Astrocyte (in vitro differentiated cells and primary cell): ENCODE data around the gene NFKBIL1. TPM values are rescaled to one million over a fixed set of nuclear protein-coding genes. Genes with fewer than 3 reads are reported as not detected.

ENCODE experiments used
- DNase-seq: peaks from one replicate; pipeline ENCODE4 v3.0.0-alpha.2; 2010; ENCODE audit warnings: low read depth
- FAIRE-seq: peaks from 2 replicates; lab custom pipeline; 2011; peaks lifted over from hg19 to GRCh38; lab: Jason Lieb, UNC
- H2AFZ ChIP-seq: 2 replicates; pipeline ENCODE4 v1.6.0; 2012; ENCODE audit warnings: low read depth, low read length, inconsistent platforms
- H3K27ac ChIP-seq: 2 replicates; pipeline ENCODE4 v1.5.1; 2011; ENCODE audit warnings: low read depth, low read length, inconsistent platforms
- H3K27me3 ChIP-seq: 2 replicates; pipeline ENCODE4 v1.6.0; 2011; ENCODE audit warnings: low read length, inconsistent platforms; ENCODE audit not compliant: insufficient read depth
- H3K36me3 ChIP-seq: 2 replicates; pipeline ENCODE4 v1.5.1; 2011; ENCODE audit warnings: low read length, inconsistent platforms; ENCODE audit not compliant: insufficient read depth
- H3K4me1 ChIP-seq: 2 replicates; pipeline ENCODE4 v1.5.1; 2011; ENCODE audit warnings: low read length, inconsistent platforms; ENCODE audit not compliant: insufficient read depth
- H3K4me2 ChIP-seq: 2 replicates; pipeline ENCODE4 v1.6.0; 2012; ENCODE audit warnings: low read length, inconsistent platforms
- H3K4me3 ChIP-seq: 2 replicates; pipeline ENCODE4 v1.5.1; 2011; ENCODE audit warnings: low read depth, mild to moderate bottlenecking, low read length, inconsistent platforms; ENCODE audit not compliant: insufficient read depth
- H3K79me2 ChIP-seq: 2 replicates; pipeline ENCODE4 v1.6.0; 2012; ENCODE audit warnings: mild to moderate bottlenecking, low read length, inconsistent platforms; ENCODE audit not compliant: insufficient read depth
- H3K9ac ChIP-seq: 2 replicates; pipeline ENCODE4 v1.6.0; 2012; ENCODE audit warnings: mild to moderate bottlenecking, low read length, inconsistent platforms
- H3K9me3 ChIP-seq: 2 replicates; pipeline ENCODE4 v1.5.1; 2012; ENCODE audit warnings: low read depth, mild to moderate bottlenecking, low read length, inconsistent platforms; ENCODE audit not compliant: insufficient read depth
- H4K20me1 ChIP-seq: 2 replicates; pipeline ENCODE4 v1.6.0; 2012; ENCODE audit warnings: low read length, inconsistent platforms; ENCODE audit not compliant: insufficient read depth
- H3K27ac Mint-ChIP-seq: one replicate; pipeline ENCODE4 v1.8.0; 2021; ENCODE audit warnings: mild to moderate bottlenecking, mixed read lengths; ENCODE audit not compliant: unreplicated experiment
- H3K27me3 Mint-ChIP-seq: one replicate; pipeline ENCODE4 v1.8.0; 2021; ENCODE audit warnings: low read depth, mixed read lengths; ENCODE audit not compliant: unreplicated experiment
- H3K36me3 Mint-ChIP-seq: one replicate; pipeline ENCODE4 v1.8.0; 2021; ENCODE audit warnings: low read depth, mixed read lengths; ENCODE audit not compliant: unreplicated experiment
- H3K4me1 Mint-ChIP-seq: one replicate; pipeline ENCODE4 v1.8.0; 2021; ENCODE audit warnings: low read depth, mixed read lengths; ENCODE audit not compliant: unreplicated experiment
- H3K4me3 Mint-ChIP-seq: one replicate; pipeline ENCODE4 v1.8.0; 2021; ENCODE audit warnings: mild to moderate bottlenecking, moderate library complexity, mixed read lengths; ENCODE audit not compliant: unreplicated experiment
- H3K9me3 Mint-ChIP-seq: one replicate; pipeline ENCODE4 v1.8.0; 2021; ENCODE audit warnings: mild to moderate bottlenecking, mixed read lengths; ENCODE audit not compliant: unreplicated experiment
- EZH2 ChIP-seq: IDR thresholded peaks from 2 replicates; pipeline ENCODE4 v1.6.1; 2012; ENCODE audit warnings: mild to moderate bottlenecking, low read length, inconsistent platforms; ENCODE audit not compliant: insufficient read depth
- total RNA-seq: library from RNA; stranded (reverse); gene quantifications from 2 replicates; pipeline ENCODE4 v1.2.1, GENCODE V29; 2021
- TF ChIP-seq, protein P1 (sequence below): IDR thresholded peaks from 2 replicates; pipeline ENCODE4 v1.5.1; 2011; ENCODE audit warnings: low read depth, mild to moderate bottlenecking, inconsistent platforms, low read length, moderate library complexity; ENCODE audit not compliant: insufficient read depth

NFKBIL1 gene
- total RNA-seq, 1 donor from 2014 or later = 20.4 TPM

DNA sequence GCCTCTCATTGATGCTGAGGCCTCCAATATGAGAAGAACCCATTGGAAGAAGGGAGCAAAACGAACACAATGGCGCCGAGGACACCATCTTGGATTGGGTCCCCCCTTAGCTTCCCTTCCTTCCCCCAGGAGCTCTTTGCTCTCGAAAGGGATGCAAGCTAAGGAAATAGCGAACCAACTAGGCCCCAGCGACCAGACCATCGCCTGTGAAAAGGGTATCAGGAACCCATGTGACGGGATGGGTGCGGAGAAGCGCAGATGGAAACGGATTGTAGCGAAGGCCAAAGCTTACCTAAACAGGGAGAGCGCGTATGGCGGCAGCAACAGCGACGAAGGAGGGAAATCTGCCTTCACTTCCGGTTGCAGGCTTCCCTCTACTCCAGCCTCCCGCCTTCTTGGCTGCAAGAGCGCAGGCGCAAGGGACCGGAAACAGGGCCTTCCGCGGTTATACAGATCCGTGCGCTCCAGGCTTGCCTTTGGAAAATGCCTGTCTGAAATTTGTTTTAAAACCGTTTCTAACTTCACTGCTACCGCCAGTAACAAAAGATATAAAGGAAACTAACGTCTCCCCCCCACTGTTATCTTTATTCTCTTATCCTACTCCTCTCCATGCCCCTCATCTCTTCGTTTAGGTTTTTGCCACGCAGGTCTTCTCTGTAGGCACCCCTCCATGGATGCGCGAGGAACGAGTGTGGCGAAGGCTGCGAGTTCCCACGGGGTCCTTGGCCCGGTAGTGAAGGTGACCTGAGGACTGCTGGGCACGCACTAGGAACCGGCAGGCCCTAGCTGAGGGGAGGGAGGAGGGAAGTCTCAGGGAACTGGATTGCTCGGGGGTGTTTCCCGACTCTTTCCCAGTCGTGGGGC lies 5.5 kb upstream of the NFKBIL1 start, which contains the start of gene DDX39B:
Gene DDX39B (minus strand): TSS at position 346 of the 864 bp plus-strand sequence. CDS start 1,471 bp downstream, outside the sequence.
- H3K27ac Mint-ChIP-seq = peak within 1 kb of the TSS; percentile 98
- peaks cover 26% of the 10 kb centered on the region for H3K36me3 Mint-ChIP-seq
- DNase-seq (peak; percentile 95), FAIRE-seq (no peak)
- no peaks in the 10 kb centered on the region for H3K27me3 ChIP-seq
- H4K20me1 ChIP-seq = peaks cover 40% of the 10 kb centered on the region
- peak within 1 kb of the TSS; percentile 80 for H2AFZ ChIP-seq
- H3K36me3 ChIP-seq = peaks cover 25% of the 10 kb centered on the region
- H3K9me3 ChIP-seq = no peaks in the 10 kb centered on the region
- H3K9ac ChIP-seq = peak within 1 kb of the TSS; percentile 96
- peaks cover 48% of the 10 kb centered on the region for H3K79me2 ChIP-seq
- H3K27ac ChIP-seq = peak within 1 kb of the TSS; percentile 98
- peak within 1 kb of the TSS; percentile 100 for H3K4me3 Mint-ChIP-seq
- H3K9me3 Mint-ChIP-seq = no peaks in the 10 kb centered on the region
- H3K4me1 ChIP-seq = peaks cover 38% of the 10 kb centered on the region
- H3K4me1 Mint-ChIP-seq = peaks cover 30% of the 10 kb centered on the region
- H3K27me3 Mint-ChIP-seq = no peaks in the 10 kb centered on the region
- H3K4me3 ChIP-seq = peak within 1 kb of the TSS; percentile 84
- H3K4me2 ChIP-seq = peak within 1 kb of the TSS; percentile 95
- TF ChIP-seq EZH2 = no peak

DNA sequence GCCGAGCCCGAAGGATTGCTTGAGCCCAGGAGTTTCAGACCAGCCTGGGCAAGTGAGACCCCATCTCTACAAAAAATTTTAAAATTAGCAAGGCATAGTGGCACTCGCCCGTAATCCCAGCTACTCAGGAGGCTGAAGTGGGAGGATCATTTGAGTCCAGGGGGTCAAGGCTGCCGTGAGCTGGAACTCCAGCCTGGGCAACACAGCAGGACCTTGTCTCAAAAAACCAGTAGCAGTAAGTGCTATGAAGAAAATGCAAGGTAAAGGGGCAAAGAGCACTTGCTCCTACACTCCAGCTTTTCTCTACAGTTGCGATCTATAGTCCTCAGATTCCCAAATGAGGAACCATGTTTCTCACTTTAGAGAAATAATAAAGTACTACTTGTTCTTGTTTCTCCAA lies 3.8 kb upstream of the NFKBIL1 start:
- Mint-ChIP-seq H3K27ac (no peak overlapping the region), H3K4me3 (no peak overlapping the region), H3K27me3 (no peaks in the 10 kb centered on the region), H3K4me1 (peaks cover 31% of the 10 kb centered on the region), H3K36me3 (peaks cover 22% of the 10 kb centered on the region), H3K9me3 (no peaks in the 10 kb centered on the region)
- Histone ChIP-seq H3K36me3 (peaks cover 12% of the 10 kb centered on the region), H3K27me3 (no peaks in the 10 kb centered on the region), H3K9ac (no peak overlapping the region), H3K4me2 (no peak overlapping the region), H3K79me2 (peaks cover 40% of the 10 kb centered on the region), H3K4me3 (no peak overlapping the region), H3K9me3 (no peaks in the 10 kb centered on the region), H4K20me1 (peaks cover 24% of the 10 kb centered on the region), H3K4me1 (peaks cover 45% of the 10 kb centered on the region), H3K27ac (no peak overlapping the region), H2AFZ (no peak overlapping the region)
- FAIRE-seq = no peak
- TF ChIP-seq, protein P1, sequence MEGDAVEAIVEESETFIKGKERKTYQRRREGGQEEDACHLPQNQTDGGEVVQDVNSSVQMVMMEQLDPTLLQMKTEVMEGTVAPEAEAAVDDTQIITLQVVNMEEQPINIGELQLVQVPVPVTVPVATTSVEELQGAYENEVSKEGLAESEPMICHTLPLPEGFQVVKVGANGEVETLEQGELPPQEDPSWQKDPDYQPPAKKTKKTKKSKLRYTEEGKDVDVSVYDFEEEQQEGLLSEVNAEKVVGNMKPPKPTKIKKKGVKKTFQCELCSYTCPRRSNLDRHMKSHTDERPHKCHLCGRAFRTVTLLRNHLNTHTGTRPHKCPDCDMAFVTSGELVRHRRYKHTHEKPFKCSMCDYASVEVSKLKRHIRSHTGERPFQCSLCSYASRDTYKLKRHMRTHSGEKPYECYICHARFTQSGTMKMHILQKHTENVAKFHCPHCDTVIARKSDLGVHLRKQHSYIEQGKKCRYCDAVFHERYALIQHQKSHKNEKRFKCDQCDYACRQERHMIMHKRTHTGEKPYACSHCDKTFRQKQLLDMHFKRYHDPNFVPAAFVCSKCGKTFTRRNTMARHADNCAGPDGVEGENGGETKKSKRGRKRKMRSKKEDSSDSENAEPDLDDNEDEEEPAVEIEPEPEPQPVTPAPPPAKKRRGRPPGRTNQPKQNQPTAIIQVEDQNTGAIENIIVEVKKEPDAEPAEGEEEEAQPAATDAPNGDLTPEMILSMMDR = no peak
- no peak for TF ChIP-seq EZH2
- DNase-seq = no peak

DNA sequence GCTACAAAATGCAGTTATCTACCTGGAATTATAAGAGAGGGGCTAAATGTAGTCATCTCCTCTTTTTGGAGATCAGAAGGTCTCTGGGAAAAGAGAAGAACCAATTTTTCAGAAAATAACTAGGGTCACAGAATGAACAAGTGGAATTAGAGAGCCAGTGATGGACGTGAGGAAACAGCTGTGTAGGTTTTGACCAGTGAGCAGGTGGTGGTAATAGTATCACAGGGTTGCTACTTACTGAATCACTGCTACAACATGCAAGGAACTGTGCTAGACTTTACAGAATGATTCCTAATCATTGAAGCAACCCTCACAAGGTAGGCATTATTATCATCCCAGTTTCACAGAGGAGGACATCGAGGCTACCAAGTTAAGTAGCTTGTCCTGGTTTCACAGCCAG lies 2.7 kb upstream of the NFKBIL1 start:
- H3K4me1 ChIP-seq = peaks cover 34% of the 10 kb centered on the region
- no peak overlapping the region for H3K4me2 ChIP-seq
- FAIRE-seq = no peak
- peaks cover 22% of the 10 kb centered on the region for H3K36me3 Mint-ChIP-seq
- peaks cover 13% of the 10 kb centered on the region for H4K20me1 ChIP-seq
- H3K27me3 ChIP-seq = no peaks in the 10 kb centered on the region
- H3K9ac ChIP-seq = no peak overlapping the region
- peaks cover 8% of the 10 kb centered on the region for H3K36me3 ChIP-seq
- TF ChIP-seq EZH2 = no peak
- no peaks in the 10 kb centered on the region for H3K9me3 ChIP-seq
- peaks cover 26% of the 10 kb centered on the region for H3K4me1 Mint-ChIP-seq
- no peak for DNase-seq
- H2AFZ ChIP-seq = no peak overlapping the region
- no peak overlapping the region for H3K27ac Mint-ChIP-seq
- no peaks in the 10 kb centered on the region for H3K9me3 Mint-ChIP-seq
- no peak overlapping the region for H3K4me3 ChIP-seq
- no peaks in the 10 kb centered on the region for H3K27me3 Mint-ChIP-seq
- peak overlapping the region; percentile 94 for H3K4me3 Mint-ChIP-seq
- no peak overlapping the region for H3K27ac ChIP-seq
- peaks cover 34% of the 10 kb centered on the region for H3K79me2 ChIP-seq
